ENCODE data around the gene GRIK4.
"Not testable (repeated sequence)": the region's sequence is repeated elsewhere in the genome, so short reads cannot be mapped to it uniquely, and the experiment has no call there.

GRIK4 gene

GRCh38 chr11:120613264-120614226 is 102.0 kb downstream of the GRIK4 start:
- DNase-seq = no peak

DNA sequence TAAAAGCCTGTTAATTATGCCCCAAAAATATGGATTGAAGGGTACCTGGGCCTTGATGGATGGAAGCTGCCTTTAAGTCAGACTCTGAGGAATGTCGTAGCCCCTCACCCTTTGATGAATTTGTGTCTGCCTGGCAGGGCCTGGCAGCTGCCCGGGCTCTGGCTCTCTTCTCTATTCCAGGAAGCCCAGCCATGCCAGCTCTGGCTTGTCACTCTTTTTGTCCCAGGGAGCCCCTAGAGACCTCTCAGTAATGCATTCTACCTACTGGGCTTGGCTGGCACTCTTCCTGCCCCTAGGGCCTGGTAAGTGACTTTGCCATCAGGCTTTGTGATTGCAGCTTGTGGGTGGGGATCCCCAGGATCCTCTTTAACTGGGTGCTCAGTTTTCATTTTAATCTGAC is 103.8 kb downstream of the GRIK4 start:
- DNase-seq = no peak

- DNase-seq = no peak
Observed at GRCh38 chr11:120618399-120618798, 106.9 kb downstream of the GRIK4 start.

DNA sequence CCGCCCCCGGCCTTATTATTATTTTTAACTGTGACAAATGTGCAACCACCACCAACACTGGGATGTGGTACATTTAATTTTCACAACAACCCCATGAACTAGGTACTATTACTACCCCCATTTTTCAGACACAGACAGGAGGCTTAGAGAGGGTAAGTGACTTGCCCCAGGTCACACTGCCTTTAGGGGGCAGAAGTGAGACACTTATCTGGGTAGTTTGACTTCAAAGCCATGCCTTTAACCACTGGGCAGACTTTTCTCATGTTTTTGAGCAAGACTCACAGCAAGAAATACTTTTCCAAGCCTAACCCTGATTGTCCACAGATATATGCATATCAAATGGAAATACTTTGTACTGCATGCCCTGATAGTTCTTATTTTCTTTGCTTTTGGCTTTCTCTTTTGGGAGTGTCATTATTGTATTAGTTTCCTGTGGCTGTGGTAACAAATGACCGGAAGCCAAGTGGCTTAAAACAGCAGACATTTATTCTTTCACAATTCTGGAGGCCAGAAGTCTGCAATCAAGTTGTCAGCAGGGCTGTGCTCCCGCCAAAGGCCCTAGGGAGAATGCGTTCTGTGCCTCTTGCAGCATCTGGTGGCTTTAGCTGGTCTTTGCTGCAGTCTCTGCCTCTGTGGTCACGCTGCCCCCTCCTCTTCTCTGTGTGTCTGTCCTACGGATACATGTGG is 110.8 kb downstream of the GRIK4 start:
- DNase-seq = no peak

DNA sequence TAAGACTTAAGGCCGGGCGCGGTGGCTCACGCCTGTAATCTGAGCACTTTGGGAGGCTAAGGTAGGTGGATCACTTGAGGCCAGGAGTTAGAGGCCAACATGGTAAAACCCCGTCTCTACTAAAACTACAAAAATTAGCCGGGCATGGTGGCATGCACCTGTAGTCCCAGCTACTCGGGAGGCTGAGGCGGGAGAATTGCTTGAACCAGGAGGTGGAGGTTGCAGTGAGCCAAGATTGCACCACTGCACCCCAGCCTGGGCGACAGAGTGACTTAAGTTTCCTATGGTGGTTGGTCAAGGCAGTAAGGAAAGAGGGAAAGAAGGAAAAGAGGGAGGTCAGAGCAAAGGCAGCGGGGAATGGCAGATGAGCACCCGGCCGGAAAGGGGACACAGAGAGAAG is 113.4 kb downstream of the GRIK4 start:
- not testable (repeated sequence) for DNase-seq

- DNase-seq = no peak
Observed at GRCh38 chr11:120625565-120625964, 114.0 kb downstream of the GRIK4 start.

GRCh38 chr11:120626791-120627190 is 115.2 kb downstream of the GRIK4 start:
- DNase-seq = no peak

- DNase-seq = no peak
Observed at GRCh38 chr11:120627327-120628163, 116.0 kb downstream of the GRIK4 start.

GRCh38 chr11:120629407-120630080 is 118.0 kb downstream of the GRIK4 start:
- DNase-seq = no peak

DNA sequence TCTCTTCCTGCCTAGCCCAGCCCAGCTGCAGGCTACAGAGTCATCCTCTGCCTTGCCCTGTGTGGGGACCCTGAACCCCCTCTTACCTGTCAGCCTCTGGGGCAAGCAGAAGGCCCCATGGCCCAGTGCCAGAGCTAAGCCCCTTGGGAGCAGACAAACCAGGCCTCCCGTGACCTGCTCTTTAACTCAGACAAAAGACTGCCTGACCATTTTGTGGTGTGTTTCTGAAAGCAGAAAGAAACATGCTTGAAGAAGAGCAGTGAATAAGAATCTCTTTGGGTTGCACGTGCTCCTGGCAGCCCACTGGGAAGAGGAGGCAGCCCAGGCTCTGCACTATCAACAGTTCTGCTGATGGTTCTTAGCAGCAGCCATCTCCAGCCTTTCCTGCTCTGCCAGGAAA is 118.6 kb downstream of the GRIK4 start:
- no peak for DNase-seq

DNA sequence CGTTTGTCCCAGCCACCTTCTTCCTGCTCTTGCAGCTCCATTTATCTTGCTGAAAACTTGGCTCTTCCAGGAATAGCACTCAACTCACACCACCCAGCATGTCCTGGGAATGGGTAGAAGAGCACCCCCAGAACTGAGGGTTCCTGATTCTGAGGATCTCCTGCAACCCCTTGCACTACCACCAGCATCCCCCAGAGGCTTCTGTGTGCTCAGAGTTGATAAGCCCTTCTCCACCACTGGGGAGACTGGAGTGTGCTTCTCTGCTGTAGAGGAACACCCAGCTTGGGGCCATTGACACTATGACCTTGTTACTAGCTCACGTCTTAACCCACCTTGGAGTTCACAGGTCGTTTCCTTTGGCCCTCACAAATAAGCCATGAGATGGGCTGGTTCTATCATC is 121.0 kb downstream of the GRIK4 start:
- no peak for DNase-seq

DNA sequence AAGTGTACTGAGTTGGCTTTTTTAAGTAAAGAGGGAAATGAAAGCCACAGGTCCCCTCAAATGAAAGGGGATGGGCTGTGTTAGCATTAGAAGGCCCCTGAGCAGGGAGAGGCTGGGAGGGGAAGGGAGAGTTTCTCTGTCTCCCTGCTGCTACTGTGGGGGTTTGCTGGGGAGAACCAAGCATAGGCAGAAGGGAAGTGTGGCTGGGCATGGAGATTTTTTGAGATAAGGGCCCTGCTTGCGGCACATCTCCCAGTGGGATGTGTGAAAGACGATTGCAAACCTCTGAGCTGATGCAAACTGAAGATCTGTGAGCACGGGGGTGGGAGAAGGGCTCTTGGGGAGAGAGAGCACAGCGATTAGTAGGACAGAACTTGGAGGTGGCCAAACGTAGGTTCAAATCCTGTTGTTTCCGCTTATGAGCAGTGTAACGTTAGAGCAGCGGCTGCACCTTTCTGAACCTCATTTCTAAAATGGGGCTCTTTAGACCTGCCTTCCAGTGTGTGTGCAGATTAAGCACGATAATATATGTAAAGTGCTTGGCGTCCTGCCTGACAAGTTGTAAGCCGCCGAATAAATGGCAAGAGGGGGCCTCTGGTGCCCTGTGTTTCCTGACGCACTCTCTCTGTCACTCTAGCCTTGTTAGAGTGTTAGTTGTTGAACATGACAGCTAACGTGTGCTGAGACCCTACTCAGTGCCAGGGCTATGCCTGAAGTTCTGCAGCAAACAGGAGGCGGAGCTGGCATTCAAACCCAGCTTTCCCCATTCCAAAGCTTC is 122.3 kb downstream of the GRIK4 start:
- no peak for DNase-seq

DNA sequence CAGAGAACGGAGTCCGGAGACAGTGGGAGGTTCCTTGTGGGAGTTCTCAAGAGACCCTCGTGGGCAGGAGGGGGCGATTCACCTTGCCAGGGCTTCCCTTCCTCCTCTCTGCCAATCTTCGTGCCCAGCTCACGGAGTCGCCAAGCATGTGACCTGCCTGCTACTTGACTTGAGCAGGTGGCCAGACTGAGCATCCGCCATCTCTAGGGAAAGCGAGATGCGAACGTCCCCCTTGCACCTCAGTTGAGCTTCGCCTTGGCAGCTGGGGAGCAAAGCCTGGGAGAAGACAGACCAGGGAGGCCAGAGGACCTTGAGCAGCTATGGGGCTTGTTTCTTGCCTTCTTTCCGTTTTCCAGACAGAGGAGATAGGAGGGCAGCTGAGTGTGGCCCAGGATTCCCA is 123.2 kb downstream of the GRIK4 start:
- no peak for DNase-seq

DNA sequence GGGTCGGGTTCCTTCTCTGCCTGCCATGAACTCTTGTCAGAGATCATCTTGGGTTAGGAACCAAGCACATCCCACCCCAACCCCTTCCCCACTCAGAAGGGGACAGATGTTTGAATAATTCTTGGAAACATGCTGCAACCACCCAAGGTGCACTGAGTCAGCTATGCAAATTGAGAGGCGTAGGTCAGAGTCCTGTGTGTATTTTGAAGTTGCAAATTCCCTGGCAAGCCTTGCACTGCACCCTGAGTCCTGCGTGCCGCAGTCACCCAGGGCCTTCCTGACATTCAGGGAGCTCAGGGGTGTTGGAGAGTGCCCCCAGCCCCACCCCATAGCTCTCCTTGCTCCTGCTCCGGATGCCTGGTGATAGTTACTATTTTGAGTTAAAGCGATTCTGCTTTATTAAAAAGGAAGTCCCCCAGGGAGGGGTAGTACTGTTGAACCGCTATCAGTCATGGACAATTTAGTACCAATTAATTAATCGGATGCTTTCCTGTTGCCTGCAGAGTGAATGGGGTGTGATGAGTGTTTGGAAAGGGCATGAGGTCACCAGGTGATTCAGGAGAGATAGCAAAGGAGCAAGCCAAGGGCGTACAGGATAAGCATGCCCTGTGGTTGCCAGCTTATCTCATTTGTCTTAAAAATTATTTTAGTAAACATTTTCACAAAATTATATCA is 123.7 kb downstream of the GRIK4 start:
- DNase-seq = no peak

DNA sequence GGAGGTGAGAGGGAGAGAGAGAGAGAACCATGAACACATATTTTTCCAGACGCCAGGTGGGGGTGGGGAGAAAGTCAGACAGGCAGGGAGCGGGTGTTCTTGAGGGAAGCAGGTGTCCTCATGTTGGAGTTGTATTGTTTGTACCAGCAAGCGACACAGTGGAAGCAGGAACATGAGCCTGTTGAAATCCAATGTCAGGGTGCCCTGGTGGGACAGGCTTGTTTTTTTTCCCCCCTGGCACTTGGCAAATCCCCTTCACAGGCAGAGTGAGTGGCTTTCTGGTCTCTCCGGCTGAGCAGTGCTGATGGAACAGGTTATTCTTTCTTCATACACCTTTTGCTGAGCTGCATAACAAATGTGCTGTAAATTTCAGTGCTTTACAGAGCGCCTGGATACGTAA is 125.6 kb downstream of the GRIK4 start:
- DNase-seq = no peak

GRCh38 chr11:120642196-120642894 is 130.8 kb downstream of the GRIK4 start:
- no peak for DNase-seq

DNA sequence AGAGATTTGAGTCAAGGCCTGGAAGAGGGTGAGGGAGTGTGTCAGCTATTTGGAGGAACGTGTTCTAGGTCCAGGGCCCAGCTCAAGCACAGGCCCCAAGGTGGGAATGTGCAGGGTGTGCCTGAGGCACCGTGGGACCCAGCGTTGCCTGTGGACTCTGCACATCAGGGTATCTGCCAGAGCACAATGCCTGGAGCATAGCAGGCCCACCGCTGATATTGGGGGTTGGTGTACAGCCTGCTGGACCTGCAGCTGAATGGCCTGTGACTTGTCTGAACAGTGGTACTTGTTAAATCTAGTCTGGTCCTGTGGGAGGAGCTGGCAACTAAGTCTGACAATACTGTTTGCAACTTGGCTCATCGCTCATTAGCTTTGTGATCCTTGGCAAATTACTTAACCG is 131.7 kb downstream of the GRIK4 start:
- DNase-seq = no peak

DNA sequence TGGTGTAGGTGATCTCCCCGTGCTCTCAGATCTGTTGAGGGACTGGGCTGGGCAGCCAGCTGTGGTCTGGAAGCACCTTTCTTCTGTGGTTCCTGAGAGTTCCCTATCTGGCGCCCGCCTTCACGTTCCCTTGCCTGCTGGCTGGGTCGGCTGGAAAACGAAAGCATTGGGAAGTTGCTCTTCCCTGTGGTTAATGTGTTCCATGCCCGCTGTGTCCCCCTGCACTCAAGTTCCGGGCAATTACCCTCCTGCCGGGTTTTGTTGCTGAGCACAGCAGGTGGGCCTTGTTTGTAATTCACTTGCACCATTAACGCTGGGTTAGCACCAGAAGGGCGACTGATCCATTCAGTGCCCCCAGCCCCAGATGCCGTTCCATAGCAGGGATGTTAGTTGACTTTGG is 134.1 kb downstream of the GRIK4 start:
- no peak for DNase-seq

GRCh38 chr11:120646206-120646605 is 134.7 kb downstream of the GRIK4 start:
- no peak for DNase-seq

DNA sequence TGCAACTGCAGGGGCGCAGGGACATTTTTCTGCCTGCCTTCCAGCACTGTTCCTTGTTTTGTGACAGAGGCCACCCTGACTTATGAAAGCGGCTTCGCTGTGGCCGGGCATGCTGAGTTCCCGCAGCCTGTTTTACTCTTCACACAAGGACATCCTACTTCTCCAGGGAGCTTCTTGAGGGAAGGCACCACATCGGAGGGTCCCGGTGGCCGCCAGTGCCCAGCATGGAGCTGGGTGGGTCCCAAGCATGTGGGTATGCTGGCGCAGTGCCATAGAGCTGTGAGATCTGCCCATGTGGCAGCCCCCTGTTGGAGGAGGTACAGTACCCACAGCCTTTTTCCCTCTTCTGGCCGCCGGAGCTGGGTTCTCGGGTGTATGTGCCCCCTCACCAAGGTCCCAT is 136.1 kb downstream of the GRIK4 start:
- DNase-seq = no peak

GRCh38 chr11:120648771-120649170 is 137.2 kb downstream of the GRIK4 start:
- DNase-seq = no peak

Measured in activated naive CD4-positive, alpha-beta T cell treated with Interleukin-2 at 50 U/mL for 16 hours (primary cell).